Measurements from ENCODE around the gene B3GAT1. TPM values are rescaled to one million over a fixed set of nuclear protein-coding genes. Genes with fewer than 3 reads are reported as not detected.

Gene B3GAT1
- total RNA-seq, 1 experiment from 2014 or later, result not detected

DNA sequence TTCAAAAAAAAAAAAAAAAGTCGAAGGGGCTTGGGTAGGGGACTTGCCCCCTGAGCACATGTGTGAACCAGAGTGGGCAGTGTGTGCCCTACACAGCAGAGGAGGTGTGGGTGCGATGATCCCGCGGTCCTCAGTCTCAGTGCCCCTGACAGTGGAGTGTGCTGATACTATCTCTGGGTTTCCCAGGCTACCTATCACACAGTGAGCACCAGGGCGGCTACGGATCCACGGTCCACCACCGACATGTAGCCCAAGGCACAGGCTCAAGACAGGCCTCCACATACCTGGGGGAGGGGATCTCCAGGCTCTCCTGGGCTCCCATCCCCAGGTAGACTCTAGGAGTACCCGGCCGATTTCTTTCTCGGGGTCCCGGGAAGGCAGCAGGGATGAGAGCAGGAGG, 9.1 kb downstream of the B3GAT1 start:
- Histone ChIP-seq H3K9me2 (ENCODE audit: insufficient read depth) (no peaks in the 10 kb centered on the region), H3K9ac (ENCODE audit: low read length) (no peak overlapping the region), H3K27ac (ENCODE audit: low read depth, low read length) (no peak overlapping the region), H3K4me3 (replicated peaks in 1 of 2; ENCODE audit: low read depth in 1 of 2, low read length in 2 of 2) (no peak overlapping the region), H4K20me1 (ENCODE audit: insufficient read depth) (no peaks in the 10 kb centered on the region), H3K4me1 (ENCODE audit: control insufficient read depth in 1 of 2, insufficient read depth in 2 of 2, low read length in 2 of 2) (peaks cover 0 to 7% of the 10 kb centered on the region in 2 experiments; a peak in 2 of 4 replicates), H2AFZ (ENCODE audit: low read depth, low read length, poor library complexity, severe bottlenecking) (no peak overlapping the region), H3K4me2 (ENCODE audit: low read length) (no peak overlapping the region), H3K27me3 (ENCODE audit: insufficient read depth, low read length) (peaks cover 15% of the 10 kb centered on the region; the same call in 1 of the 2 replicates), H3K79me2 (ENCODE audit: insufficient read depth, low read length) (no peaks in the 10 kb centered on the region), H3K9me3 (ENCODE audit: control insufficient read depth in 1 of 2, insufficient read depth in 1 of 2, low read depth in 1 of 2, low read length in 2 of 2) (no peaks in the 10 kb centered on the region), H3K36me3 (ENCODE audit: control insufficient read depth in 1 of 2, insufficient read depth in 2 of 2, low read length in 2 of 2) (no peaks in the 10 kb centered on the region)
- no TSS peak for BruUV-seq (replicated peaks)
- no peak for TF ChIP-seq POLR2AphosphoS5 (IDR thresholded peaks at IDR 0.05; ENCODE audit: low read depth, low read length)
- TF ChIP-seq ZNF274 (IDR thresholded peaks at IDR 0.05; ENCODE audit: low read depth, low read length), result no peak
- TF ChIP-seq CEBPB (IDR thresholded peaks at IDR 0.05; ENCODE audit: low read depth), result no peak
- TF ChIP-seq, protein P1, sequence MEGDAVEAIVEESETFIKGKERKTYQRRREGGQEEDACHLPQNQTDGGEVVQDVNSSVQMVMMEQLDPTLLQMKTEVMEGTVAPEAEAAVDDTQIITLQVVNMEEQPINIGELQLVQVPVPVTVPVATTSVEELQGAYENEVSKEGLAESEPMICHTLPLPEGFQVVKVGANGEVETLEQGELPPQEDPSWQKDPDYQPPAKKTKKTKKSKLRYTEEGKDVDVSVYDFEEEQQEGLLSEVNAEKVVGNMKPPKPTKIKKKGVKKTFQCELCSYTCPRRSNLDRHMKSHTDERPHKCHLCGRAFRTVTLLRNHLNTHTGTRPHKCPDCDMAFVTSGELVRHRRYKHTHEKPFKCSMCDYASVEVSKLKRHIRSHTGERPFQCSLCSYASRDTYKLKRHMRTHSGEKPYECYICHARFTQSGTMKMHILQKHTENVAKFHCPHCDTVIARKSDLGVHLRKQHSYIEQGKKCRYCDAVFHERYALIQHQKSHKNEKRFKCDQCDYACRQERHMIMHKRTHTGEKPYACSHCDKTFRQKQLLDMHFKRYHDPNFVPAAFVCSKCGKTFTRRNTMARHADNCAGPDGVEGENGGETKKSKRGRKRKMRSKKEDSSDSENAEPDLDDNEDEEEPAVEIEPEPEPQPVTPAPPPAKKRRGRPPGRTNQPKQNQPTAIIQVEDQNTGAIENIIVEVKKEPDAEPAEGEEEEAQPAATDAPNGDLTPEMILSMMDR (IDR thresholded peaks at IDR 0.05 in 2 of 3, conservative IDR thresholded peaks at IDR 0.05 in 1 of 3; ENCODE audit: borderline replicate concordance in 1 of 3, insufficient read depth in 1 of 3, low read depth in 2 of 3, low read length in 2 of 3), result no peak
- TF ChIP-seq, protein P2, sequence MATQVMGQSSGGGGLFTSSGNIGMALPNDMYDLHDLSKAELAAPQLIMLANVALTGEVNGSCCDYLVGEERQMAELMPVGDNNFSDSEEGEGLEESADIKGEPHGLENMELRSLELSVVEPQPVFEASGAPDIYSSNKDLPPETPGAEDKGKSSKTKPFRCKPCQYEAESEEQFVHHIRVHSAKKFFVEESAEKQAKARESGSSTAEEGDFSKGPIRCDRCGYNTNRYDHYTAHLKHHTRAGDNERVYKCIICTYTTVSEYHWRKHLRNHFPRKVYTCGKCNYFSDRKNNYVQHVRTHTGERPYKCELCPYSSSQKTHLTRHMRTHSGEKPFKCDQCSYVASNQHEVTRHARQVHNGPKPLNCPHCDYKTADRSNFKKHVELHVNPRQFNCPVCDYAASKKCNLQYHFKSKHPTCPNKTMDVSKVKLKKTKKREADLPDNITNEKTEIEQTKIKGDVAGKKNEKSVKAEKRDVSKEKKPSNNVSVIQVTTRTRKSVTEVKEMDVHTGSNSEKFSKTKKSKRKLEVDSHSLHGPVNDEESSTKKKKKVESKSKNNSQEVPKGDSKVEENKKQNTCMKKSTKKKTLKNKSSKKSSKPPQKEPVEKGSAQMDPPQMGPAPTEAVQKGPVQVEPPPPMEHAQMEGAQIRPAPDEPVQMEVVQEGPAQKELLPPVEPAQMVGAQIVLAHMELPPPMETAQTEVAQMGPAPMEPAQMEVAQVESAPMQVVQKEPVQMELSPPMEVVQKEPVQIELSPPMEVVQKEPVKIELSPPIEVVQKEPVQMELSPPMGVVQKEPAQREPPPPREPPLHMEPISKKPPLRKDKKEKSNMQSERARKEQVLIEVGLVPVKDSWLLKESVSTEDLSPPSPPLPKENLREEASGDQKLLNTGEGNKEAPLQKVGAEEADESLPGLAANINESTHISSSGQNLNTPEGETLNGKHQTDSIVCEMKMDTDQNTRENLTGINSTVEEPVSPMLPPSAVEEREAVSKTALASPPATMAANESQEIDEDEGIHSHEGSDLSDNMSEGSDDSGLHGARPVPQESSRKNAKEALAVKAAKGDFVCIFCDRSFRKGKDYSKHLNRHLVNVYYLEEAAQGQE (IDR thresholded peaks at IDR 0.05; ENCODE audit: low read depth), result no peak
- TF ChIP-seq RAD21 (IDR thresholded peaks at IDR 0.05; ENCODE audit: low read depth), result no peak
- no peak for TF ChIP-seq ZFX (IDR thresholded peaks at IDR 0.05)
- no peak for TF ChIP-seq EZH2 (IDR thresholded peaks at IDR 0.05)
- TF ChIP-seq ELF1 (IDR thresholded peaks at IDR 0.05; ENCODE audit: borderline replicate concordance, low read depth), result no peak
- CTCF ChIA-PET, result no interaction called here
- POLR2A ChIA-PET, result no interaction called here
- DNase-seq (ENCODE audit: low read depth, low spot score) (no peak), ATAC-seq (no peak)
- intact Hi-C loops (cut with micrococcal nuclease), result no loop called here
- RAD21 ChIA-PET (ENCODE audit: low non-redundant PET in 1 of 2, low total read pairs in 2 of 2, uncharacterized antibody in 2 of 2, unreplicated experiment in 2 of 2), result no interaction called here

Measured in HCT116 (cell line).